ENCODE data around the gene DNAJA4.

DNAJA4 gene

DNA sequence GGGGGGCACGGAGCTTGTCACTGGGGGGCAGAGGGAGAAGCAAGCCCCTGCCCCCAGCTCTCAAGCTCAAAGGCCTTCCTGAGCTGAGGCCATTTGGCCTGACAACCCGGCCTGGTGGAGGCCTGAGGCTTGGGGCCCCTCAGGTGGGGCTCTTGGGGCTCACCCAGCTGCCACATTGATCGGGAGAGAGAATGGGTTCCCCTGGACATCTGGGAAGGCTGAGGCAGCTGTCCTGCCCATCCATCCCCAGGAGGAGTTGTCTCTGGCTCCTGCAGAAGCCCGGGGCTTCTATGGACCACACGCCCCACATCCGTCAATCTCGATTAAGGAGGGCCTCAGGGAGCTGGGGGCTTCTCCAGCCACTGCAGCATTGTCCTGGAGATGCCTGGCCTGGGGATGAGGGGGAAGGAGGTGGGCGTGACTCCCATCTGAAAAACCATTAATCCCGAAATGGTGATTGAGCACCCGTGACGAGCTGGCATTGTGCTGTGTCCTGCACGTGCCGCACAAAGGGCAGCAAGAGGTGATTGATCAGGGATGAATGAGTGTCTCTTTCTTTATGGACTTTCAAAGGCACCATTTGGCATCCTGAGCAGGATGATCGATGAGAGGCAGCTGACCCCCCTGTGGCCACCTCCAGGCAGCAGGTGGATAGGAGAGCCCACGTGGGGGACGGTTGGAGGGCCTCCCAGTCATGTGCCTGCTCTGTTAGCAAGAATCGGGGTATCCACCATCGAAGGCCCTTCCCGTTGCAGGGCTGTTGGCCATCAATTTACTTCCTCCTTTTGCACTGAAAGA, 58.6 kb downstream of the DNAJA4 start:
- ChIA-PET POLR2A (no interaction called here), CTCF (interaction anchor here (0.9 kb wide), 1 partner anchor 75 kb away, joined by 3 read pairs; no protein-coding TSS in a partner anchor)
- DNase-seq (ENCODE audit: extremely low spot score): no peak
- TF ChIP-seq, protein P1, sequence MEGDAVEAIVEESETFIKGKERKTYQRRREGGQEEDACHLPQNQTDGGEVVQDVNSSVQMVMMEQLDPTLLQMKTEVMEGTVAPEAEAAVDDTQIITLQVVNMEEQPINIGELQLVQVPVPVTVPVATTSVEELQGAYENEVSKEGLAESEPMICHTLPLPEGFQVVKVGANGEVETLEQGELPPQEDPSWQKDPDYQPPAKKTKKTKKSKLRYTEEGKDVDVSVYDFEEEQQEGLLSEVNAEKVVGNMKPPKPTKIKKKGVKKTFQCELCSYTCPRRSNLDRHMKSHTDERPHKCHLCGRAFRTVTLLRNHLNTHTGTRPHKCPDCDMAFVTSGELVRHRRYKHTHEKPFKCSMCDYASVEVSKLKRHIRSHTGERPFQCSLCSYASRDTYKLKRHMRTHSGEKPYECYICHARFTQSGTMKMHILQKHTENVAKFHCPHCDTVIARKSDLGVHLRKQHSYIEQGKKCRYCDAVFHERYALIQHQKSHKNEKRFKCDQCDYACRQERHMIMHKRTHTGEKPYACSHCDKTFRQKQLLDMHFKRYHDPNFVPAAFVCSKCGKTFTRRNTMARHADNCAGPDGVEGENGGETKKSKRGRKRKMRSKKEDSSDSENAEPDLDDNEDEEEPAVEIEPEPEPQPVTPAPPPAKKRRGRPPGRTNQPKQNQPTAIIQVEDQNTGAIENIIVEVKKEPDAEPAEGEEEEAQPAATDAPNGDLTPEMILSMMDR (IDR thresholded peaks at IDR 0.05; ENCODE audit: control extremely low read depth, extremely low read depth, low read depth, missing control alignments): no peak

DNA sequence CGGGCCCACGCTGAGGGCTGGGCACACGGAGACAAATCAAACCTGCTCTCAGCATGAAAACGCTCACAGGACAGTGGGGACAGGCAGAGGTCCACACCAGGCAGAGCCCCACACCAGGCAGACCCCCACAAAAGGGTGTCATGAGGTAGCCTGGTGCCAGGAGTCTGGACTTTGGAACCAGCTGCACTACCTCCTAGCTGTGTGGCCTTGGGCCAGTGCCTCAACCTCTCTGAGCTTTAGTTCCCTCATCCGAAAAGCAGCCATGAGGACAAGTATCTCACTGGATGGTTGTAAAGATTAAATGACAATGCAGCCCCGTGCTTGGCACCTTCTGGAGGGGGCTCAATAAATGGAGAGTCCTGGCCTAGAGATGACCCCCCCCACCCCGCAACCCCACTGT, 59.3 kb downstream of the DNAJA4 start:
- no peak for DNase-seq (ENCODE audit: extremely low spot score)
- ChIA-PET CTCF (no interaction called here), POLR2A (no interaction called here)
- TF ChIP-seq, protein P1 (IDR thresholded peaks at IDR 0.05; ENCODE audit: control extremely low read depth, extremely low read depth, low read depth, missing control alignments): no peak

DNA sequence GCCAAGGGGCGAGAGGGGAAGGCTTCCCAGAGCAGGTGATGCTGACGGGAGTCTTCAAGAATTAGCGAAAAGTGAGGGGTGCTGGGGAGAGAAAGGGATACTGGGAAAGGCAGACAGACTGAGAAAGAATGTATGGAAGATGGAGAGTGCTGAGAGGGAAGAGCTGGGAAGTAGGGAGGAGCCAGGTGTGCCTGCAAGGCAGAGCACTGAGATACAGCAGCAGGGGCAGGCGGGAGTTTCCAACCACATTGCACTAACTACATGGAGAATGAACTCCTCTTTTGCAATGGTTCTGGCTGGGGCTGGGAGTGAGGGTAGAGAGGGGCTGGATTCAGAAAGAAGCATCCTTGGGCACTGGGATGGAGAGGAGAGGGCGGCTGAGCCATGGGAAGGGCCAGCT, 59.8 kb downstream of the DNAJA4 start:
- CTCF ChIA-PET: no interaction called here
- TF ChIP-seq, protein P1 (IDR thresholded peaks at IDR 0.05; ENCODE audit: control extremely low read depth, extremely low read depth, low read depth, missing control alignments): no peak
- POLR2A ChIA-PET: no interaction called here
- DNase-seq (ENCODE audit: extremely low spot score): no peak

GRCh38 chr15:78325092-78325843, 60.9 kb downstream of the DNAJA4 start:
- CTCF ChIA-PET: no interaction called here
- POLR2A ChIA-PET: no interaction called here
- TF ChIP-seq, protein P1 (IDR thresholded peaks at IDR 0.05; ENCODE audit: control extremely low read depth, extremely low read depth, low read depth, missing control alignments): no peak
- DNase-seq (ENCODE audit: extremely low spot score): no peak

DNA sequence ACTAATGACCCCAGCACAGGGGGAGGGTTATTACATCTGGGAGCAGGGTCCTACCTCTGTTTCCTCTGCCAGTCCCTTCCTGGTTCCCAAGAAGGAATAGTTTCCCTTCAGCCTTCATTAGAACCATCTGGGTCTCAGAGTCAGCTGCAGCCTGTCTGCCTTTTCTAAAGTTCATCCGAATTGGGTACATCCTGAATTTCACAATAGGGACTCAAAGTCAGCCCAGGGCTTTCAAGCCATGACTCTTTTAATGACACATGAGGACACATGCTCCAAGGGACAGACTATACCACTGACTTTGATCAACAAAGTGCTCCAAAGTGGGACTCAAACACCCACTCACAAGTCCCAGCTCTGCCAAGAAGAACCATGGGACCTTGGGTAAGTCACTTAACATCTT, 63.1 kb downstream of the DNAJA4 start:
- ChIA-PET CTCF (interaction anchor here (1.7 kb wide), 1 partner anchor 16 kb away, joined by 6 read pairs; no protein-coding TSS in a partner anchor), POLR2A (no interaction called here)
- TF ChIP-seq, protein P1 (IDR thresholded peaks at IDR 0.05; ENCODE audit: control extremely low read depth, extremely low read depth, low read depth, missing control alignments): no peak
- no peak for DNase-seq (ENCODE audit: extremely low spot score)

DNA sequence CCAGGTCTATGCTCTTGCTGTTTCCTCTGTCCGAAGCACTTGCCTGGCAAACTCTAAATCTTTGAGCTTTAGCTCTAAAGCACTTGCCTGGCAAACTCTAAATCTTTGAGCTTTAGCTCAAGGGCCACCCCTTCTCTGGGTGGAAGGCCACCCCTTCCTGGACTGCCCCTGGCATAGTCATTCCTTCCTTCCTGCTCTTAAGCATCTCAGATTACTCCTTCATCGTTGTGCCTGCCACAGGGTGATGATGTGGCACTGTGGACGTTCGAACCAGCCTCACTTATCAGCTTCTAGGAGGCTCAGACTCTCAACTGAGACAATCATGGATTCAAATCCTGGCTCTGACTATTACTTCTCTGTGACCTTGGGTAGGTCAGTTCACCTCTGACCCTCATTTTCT, 65.3 kb downstream of the DNAJA4 start:
- CTCF ChIA-PET: interaction anchor here (1.0 to 2.4 kb wide), 2 partner anchors 9 to 93 kb away, joined by 3 to 6 read pairs; no protein-coding TSS in a partner anchor
- no peak for DNase-seq (ENCODE audit: extremely low spot score)
- POLR2A ChIA-PET: interaction anchor here (0.7 kb wide), 1 partner anchor 88 kb away, joined by 5 read pairs; no protein-coding TSS in a partner anchor
- TF ChIP-seq, protein P1 (IDR thresholded peaks at IDR 0.05; ENCODE audit: control extremely low read depth, extremely low read depth, low read depth, missing control alignments): no peak

Data from GM10248 (cell line).